ENCODE data around the gene NR2F2.
"Not testable (repeated sequence)": the region's sequence is repeated elsewhere in the genome, so short reads cannot be mapped to it uniquely, and the experiment has no call there.

NR2F2 gene

DNA sequence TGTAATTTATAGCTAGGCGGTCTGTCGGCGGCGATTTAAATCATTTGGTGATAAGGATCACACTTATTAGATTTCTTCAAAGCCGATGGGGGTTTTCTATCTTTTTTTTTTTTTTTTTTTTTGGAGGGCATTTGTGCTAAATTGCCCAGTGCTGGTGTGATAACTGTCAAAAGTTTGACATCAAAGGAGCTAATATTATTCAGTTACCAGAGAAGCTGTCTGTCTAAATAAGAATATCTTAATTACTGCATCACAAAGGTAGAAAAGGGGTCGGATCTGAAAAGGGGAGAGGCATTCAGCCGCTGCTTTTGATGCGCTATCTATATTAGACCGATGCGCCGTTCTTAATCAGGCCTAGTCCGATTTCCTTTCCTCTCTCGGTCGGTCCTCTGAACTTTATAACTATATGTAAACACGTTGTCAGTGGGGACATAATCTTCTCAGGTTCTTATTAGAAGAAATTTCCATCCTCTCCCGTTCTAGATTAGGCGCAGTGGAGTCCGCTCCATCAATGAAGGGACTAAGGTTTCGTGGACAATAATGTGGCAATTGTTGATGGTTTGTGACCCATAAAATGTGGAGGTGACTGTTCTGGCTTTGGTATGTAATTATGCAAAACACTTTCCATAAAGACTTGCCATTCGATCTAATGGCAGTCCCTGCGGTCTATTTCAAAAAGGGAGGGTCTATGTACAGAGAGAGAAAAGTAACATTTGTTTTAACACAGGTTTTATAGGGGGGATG lies 31.7 kb downstream of the NR2F2 start:
- in situ Hi-C loops (cut with MboI; ENCODE audit: low sequenced_read_pairs) = no loop called here

- in situ Hi-C loops (cut with MboI; ENCODE audit: low sequenced_read_pairs) = no loop called here
Observed at GRCh38 chr15:96362755-96363651, 32.5 kb downstream of the NR2F2 start.

GRCh38 chr15:96363707-96364106 lies 33.2 kb downstream of the NR2F2 start:
- in situ Hi-C loops (cut with MboI; ENCODE audit: low sequenced_read_pairs) = no loop called here

DNA sequence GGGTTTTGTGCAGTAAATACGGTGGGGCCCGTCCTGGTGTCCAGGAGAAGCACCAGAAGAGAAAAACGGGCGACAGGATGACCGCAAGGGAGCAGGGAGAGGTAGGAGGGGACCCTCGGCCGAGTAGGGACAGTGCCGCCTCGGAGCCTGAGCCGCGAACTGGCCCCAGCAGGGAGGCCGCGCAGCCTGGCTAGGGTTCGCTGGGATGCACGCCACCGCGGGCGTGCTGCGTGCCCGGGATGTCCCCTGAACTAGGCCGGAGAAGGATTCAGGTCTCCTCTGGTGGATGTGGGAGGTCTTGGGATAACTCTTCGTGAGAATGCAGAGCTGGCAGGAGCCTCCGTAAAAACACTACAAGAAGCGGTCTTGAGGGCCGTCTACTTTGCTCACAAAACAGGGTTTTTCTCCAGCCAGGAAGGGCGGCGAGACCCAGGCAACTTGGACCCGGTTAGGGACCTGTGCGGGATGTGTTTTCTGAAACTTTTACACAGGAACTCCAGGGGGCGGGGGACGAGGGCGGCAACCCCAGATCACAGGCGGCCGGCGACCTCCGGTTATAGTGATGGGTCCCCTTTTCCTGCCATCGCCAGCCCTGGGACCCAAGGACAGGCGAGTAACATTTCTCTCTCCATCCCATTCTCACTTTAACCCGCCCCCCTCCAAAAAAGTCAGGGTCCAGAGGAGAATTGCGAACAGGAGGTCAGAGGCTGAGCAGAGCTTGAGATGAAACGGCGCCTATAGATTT lies 35.5 kb downstream of the NR2F2 start:
- in situ Hi-C loops (cut with MboI; ENCODE audit: low sequenced_read_pairs) = no loop called here

GRCh38 chr15:96366526-96366877 lies 36.0 kb downstream of the NR2F2 start:
- in situ Hi-C loops (cut with MboI; ENCODE audit: low sequenced_read_pairs) = no loop called here

DNA sequence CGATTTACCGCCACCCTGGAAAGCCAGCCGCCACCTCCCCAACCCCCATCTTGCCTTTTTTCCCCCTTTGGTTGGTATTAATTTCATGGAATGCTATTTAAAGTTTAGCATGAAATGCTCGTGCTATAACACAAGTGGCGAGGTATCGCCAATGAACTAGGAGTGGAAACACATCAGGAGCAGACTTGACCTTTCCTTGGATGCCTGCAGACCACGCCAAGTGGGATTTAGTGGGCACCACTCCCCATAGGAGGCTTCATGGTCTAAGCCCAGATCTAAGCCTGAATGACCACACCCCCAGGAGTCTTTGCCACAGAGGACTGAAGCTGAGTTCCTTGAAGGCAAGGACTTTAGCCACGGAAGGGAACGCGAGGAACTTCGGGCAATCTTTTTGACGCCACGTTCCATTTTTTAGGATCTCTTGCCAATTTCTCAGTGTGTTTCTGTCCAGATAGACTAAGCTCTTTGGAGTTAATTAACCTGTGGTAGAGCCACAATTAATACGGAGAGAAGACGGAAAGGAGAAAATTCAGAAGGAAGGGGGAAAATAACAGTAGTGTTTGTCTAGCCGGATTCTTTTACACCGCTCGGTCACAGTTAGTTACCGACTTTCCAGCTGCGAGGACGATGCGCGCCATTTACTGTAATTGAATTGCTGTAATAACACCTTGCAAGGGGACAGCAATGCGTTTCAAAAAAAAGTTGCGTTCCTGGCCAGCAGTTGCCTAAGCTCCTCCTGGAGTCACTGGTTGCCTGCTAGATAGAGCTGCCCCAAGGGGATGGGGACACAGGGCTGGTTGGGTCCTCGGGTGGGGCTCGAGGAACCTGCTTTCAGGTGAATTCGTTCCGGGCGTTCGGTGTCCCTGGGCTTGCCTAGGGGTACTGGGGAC lies 37.1 kb downstream of the NR2F2 start:
- in situ Hi-C loops (cut with MboI; ENCODE audit: low sequenced_read_pairs) = no loop called here

DNA sequence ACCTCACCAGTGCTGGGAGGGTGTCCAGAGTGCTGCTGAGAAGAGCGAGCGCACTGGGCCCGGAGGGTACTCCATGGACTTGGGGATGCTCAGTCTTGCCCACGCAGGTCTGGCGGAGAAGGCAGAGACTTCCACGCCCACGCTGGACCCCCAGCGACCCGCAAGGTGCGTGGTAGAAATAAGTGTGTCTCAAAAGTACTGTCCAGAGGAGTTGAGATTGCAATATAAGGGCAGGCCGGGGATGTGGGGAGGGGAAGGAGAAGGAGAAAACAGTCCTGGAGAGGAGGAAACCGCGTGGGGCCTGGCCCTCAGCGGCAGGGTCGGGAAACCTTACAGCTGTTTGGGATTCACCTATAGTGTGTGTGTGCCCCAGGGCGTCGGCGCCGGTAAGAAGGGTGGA lies 38.9 kb downstream of the NR2F2 start:
- in situ Hi-C loops (cut with MboI; ENCODE audit: low sequenced_read_pairs) = no loop called here

DNA sequence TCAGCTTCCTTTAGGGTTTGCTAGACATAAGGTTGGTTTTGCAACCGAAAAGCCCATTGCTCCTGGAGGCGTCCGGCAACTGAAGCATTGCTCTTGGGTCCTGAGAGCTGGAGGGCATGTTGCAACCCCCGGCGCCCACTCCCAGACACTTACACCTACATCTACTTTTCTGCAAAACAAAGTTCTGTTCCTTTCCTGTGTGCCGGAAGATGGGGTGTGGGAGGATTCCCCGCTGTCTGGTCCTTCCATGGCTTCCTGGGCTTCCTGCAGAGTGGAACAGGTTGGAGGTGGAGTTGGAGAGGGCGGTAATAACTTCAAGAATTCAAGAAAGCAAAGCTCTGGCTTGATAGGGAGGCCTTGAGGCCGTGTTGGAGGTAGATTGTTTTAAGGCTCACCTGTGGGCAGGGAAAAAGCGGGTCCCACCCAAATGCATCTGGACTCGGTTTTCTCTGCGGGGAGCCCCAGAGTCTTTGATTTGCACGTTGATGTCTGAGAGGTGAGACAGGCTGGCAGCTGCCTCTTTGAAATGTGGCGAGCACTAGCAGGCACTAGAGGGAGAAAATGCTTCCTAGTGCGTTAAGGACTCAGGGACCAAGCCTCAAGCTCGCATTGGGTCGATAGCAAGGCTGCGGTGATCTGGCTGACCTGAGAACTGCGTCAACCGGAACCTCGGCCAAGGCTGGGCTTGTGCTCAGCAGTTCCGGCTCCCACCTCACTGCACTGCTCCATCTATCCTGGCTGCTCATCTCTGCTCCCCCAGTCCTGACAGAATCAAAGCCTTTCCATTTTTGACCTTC lies 39.5 kb downstream of the NR2F2 start:
- in situ Hi-C loops (cut with MboI; ENCODE audit: low sequenced_read_pairs) = no loop called here

DNA sequence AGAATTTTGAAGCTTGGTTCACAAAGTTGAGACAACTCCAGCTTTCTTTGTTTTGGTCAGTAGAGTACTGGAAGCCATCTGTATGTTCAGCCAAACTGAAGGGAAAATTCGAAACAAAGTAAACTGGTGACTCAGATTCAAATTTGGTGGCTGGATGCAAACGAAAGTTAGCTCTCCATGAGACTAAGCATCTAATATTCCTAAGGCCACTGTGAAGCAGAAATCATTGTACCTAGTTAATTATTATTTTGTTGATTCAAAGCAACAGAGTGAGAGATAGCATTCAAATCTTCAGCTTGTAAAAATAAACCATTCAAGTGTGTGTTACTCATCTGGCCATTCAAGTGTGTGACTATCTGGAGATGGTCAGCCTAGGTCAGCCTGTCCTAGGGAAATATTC lies 42.1 kb downstream of the NR2F2 start:
- in situ Hi-C loops (cut with MboI; ENCODE audit: low sequenced_read_pairs) = no loop called here

DNA sequence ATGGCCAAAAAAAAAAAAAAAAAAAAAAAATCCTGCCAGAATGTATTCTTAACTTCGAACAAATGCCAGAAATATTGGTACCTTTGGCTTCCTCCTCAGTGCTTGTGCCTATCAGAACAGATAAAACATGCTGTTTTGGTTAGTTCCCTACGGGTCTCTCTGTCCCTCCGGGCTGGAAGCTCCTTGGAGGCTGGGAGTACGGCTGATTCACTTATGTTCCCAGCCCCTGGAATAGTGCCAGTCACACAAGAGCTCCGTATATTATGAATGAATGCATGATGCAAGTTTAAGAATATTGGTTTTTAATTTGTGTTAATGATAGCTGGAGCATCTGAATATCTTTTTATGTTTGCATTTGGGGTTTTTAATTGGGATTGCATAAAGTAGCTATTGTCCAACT lies 44.0 kb downstream of the NR2F2 start:
- in situ Hi-C loops (cut with MboI; ENCODE audit: low sequenced_read_pairs) = no loop called here

DNA sequence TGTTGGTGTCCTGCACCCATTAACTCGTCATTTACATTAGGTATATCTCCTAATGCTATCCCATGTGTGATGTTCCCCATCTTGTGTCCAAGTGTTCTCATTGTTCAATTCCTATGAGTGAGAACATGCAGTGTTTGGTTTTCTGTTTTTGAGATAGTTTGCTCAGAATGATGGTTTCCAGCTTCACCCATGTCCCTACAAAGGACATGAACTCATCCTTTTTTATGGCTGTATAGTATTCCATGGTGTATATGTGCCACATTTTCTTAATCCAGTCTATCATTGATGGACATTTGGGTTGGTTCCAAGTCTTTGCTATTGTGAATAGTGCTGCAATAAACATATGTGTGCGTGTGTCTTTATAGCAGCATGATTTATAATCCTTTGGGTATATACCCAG lies 49.1 kb downstream of the NR2F2 start:
- in situ Hi-C loops (cut with MboI; ENCODE audit: low sequenced_read_pairs) = not testable (repeated sequence)

GRCh38 chr15:96381463-96381862 lies 51.0 kb downstream of the NR2F2 start:
- in situ Hi-C loops (cut with MboI; ENCODE audit: low sequenced_read_pairs) = no loop called here

DNA sequence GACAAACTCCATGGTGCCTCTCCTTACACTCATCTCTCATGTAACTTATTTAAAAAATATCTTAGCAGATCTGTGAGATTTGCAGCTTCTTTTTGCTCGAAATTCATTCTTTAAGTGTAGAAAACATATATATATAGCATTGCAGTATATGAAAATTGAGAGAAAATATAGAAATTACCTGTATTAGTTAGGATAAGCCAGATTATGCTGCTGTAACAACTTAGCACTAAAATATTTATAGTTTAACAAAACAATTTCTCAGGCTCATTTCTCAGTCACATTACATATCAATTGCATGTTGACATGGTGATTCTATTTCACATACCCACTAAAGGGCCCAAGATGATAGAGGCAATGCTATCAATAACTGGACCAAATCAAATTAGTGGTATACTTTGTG lies 54.7 kb downstream of the NR2F2 start:
- in situ Hi-C loops (cut with MboI; ENCODE audit: low sequenced_read_pairs) = no loop called here

GRCh38 chr15:96388673-96389072 lies 58.2 kb downstream of the NR2F2 start:
- in situ Hi-C loops (cut with MboI; ENCODE audit: low sequenced_read_pairs) = no loop called here

Measured in HL-60/S4 (cell line).